HG02798 (cell line): ENCODE measurements around the gene CCER1.
A peak's percentile ranks its signal among the peaks of the same experiment; 100 is the strongest.
"Not testable (repeated sequence)": the region's sequence is repeated elsewhere in the genome, so short reads cannot be mapped to it uniquely, and the experiment has no call there.

Experiments
- ATAC-seq: cut with Tn5 transposase; IDR thresholded peaks from one replicate; pipeline ENCODE4 v1.9.1; 2021; ENCODE audit warnings: mild to moderate bottlenecking; ENCODE audit not compliant: unreplicated experiment, poor library complexity

Gene CCER1

GRCh38 chr12:90954921-90955320 lies at the start of gene CCER1:
CCER1 (minus strand) TSS chr12:90955176; CDS start chr12:90954742, 434 bp downstream.
- ATAC-seq, result no peak

- ATAC-seq, result no peak
Measured at GRCh38 chr12:91003737-91004136, 48.8 kb upstream of the CCER1 start.

GRCh38 chr12:91001306-91001705 lies 46.3 kb upstream of the CCER1 start:
- no peak for ATAC-seq

- ATAC-seq, result no peak
Measured at GRCh38 chr12:90999966-91000365, 45.0 kb upstream of the CCER1 start.

GRCh38 chr12:90999527-90999926 lies 44.6 kb upstream of the CCER1 start:
- ATAC-seq, result no peak

GRCh38 chr12:90995010-90995409 lies 40.0 kb upstream of the CCER1 start:
- no peak for ATAC-seq

GRCh38 chr12:90991952-90992465 lies 37.0 kb upstream of the CCER1 start:
- ATAC-seq, result no peak

- no peak for ATAC-seq
Measured at GRCh38 chr12:90990611-90991010, 35.6 kb upstream of the CCER1 start.

GRCh38 chr12:90989686-90990111 lies 34.7 kb upstream of the CCER1 start:
- no peak for ATAC-seq

GRCh38 chr12:90987520-90987919 lies 32.5 kb upstream of the CCER1 start:
- ATAC-seq, result peak; percentile 60

GRCh38 chr12:90987101-90987500 lies 32.1 kb upstream of the CCER1 start:
- no peak for ATAC-seq

GRCh38 chr12:90985331-90985730 lies 30.4 kb upstream of the CCER1 start:
- ATAC-seq, result not testable (repeated sequence)

- ATAC-seq, result no peak
Measured at GRCh38 chr12:90984114-90984513, 29.1 kb upstream of the CCER1 start.

- ATAC-seq, result no peak
Measured at GRCh38 chr12:90982170-90982569, 27.2 kb upstream of the CCER1 start.

- ATAC-seq, result no peak
Measured at GRCh38 chr12:90979951-90980350, 25.0 kb upstream of the CCER1 start.

- ATAC-seq, result no peak
Measured at GRCh38 chr12:90979019-90979418, 24.0 kb upstream of the CCER1 start.

- ATAC-seq, result peak; percentile 79
Measured at GRCh38 chr12:90978117-90978770, 23.3 kb upstream of the CCER1 start.

- no peak for ATAC-seq
Measured at GRCh38 chr12:90977224-90977623, 22.2 kb upstream of the CCER1 start.

- no peak for ATAC-seq
Measured at GRCh38 chr12:90974286-90974685, 19.3 kb upstream of the CCER1 start.

GRCh38 chr12:90972226-90972625 lies 17.2 kb upstream of the CCER1 start:
- no peak for ATAC-seq

- ATAC-seq, result no peak
Measured at GRCh38 chr12:90970911-90971310, 15.9 kb upstream of the CCER1 start.

GRCh38 chr12:90970471-90970870 lies 15.5 kb upstream of the CCER1 start:
- no peak for ATAC-seq
